ENCODE measurements around the gene NAALADL2.

Gene NAALADL2

GRCh38 chr3:174891524-174892203 lies 32.5 kb downstream of the NAALADL2 start:
- no peak for DNase-seq

- no peak for DNase-seq
Observed at GRCh38 chr3:174907027-174907426, 47.9 kb downstream of the NAALADL2 start.

GRCh38 chr3:174907628-174908407 lies 48.7 kb downstream of the NAALADL2 start:
- no peak for DNase-seq

GRCh38 chr3:174931473-174932353 lies 72.6 kb downstream of the NAALADL2 start:
- DNase-seq: no peak

GRCh38 chr3:174936590-174936989 lies 77.5 kb downstream of the NAALADL2 start:
- no peak for DNase-seq

- no peak for DNase-seq
Observed at GRCh38 chr3:174937478-174937877, 78.3 kb downstream of the NAALADL2 start.

- no peak for DNase-seq
Observed at GRCh38 chr3:174938102-174938501, 79.0 kb downstream of the NAALADL2 start.

GRCh38 chr3:174940151-174940550 lies 81.0 kb downstream of the NAALADL2 start:
- no peak for DNase-seq

- no peak for DNase-seq
Observed at GRCh38 chr3:174945276-174945675, 86.1 kb downstream of the NAALADL2 start.

GRCh38 chr3:174945951-174946350 lies 86.8 kb downstream of the NAALADL2 start:
- DNase-seq: no peak

- no peak for DNase-seq
Observed at GRCh38 chr3:174949523-174949922, 90.4 kb downstream of the NAALADL2 start.

- DNase-seq: no peak
Observed at GRCh38 chr3:174951034-174951433, 91.9 kb downstream of the NAALADL2 start.

GRCh38 chr3:174951498-174952005 lies 92.4 kb downstream of the NAALADL2 start:
- DNase-seq: no peak

GRCh38 chr3:174953068-174953467 lies 93.9 kb downstream of the NAALADL2 start:
- DNase-seq: no peak

- DNase-seq: no peak
Observed at GRCh38 chr3:174955513-174956016, 96.4 kb downstream of the NAALADL2 start.

- no peak for DNase-seq
Observed at GRCh38 chr3:174957081-174957480, 97.9 kb downstream of the NAALADL2 start.

- no peak for DNase-seq
Observed at GRCh38 chr3:174957551-174958001, 98.4 kb downstream of the NAALADL2 start.

- peak; percentile 19 for DNase-seq
Observed at GRCh38 chr3:174958671-174959328, 99.7 kb downstream of the NAALADL2 start.

- no peak for DNase-seq
Observed at GRCh38 chr3:174959556-174960065, 100.5 kb downstream of the NAALADL2 start.

- no peak for DNase-seq
Observed at GRCh38 chr3:174960898-174961297, 101.8 kb downstream of the NAALADL2 start.

GRCh38 chr3:174973465-174973864 lies 114.3 kb downstream of the NAALADL2 start:
- no peak for DNase-seq

GRCh38 chr3:174986685-174987084 lies 127.6 kb downstream of the NAALADL2 start:
- DNase-seq: no peak
